BLaER1 (cell line): Measurements from ENCODE around the gene ALDH3B2.
"Not testable (repeated sequence)": the region's sequence is repeated elsewhere in the genome, so short reads cannot be mapped to it uniquely, and the experiment has no call there.

Experiments used
- H3K27ac ChIP-seq: shearing (Covaris generic); formaldehyde crosslinking; 2 replicates; pipeline ENCODE4 v1.8.1; 2022
- H3K27me3 ChIP-seq: shearing (Covaris generic); formaldehyde crosslinking; 2 replicates; pipeline ENCODE4 v1.8.1; 2022
- H3K36me3 ChIP-seq: shearing (Covaris generic); formaldehyde crosslinking; 2 replicates; pipeline ENCODE4 v1.8.1; 2022
- H3K4me1 ChIP-seq: shearing (Covaris generic); formaldehyde crosslinking; 2 replicates; pipeline ENCODE4 v1.8.1; 2022
- H3K4me2 ChIP-seq: shearing (Covaris generic); formaldehyde crosslinking; 2 replicates; pipeline ENCODE4 v1.8.1; 2022
- H3K4me3 ChIP-seq: shearing (Covaris generic); formaldehyde crosslinking; 2 replicates; pipeline ENCODE4 v1.8.1; 2022
- H3K9ac ChIP-seq: shearing (Covaris generic); formaldehyde crosslinking; 2 replicates; pipeline ENCODE4 v1.8.1; 2022
- H3K9me3 ChIP-seq: shearing (Covaris generic); formaldehyde crosslinking; 2 replicates; pipeline ENCODE4 v1.8.1; 2022
- H4K20me1 ChIP-seq: shearing (Covaris generic); formaldehyde crosslinking; 2 replicates; pipeline ENCODE4 v1.8.1; 2022
- Cebpa-rat ChIP-seq: shearing (Covaris generic); IDR thresholded peaks from 2 replicates; pipeline ENCODE4 v1.8.1; 2022

The ALDH3B2 gene

DNA sequence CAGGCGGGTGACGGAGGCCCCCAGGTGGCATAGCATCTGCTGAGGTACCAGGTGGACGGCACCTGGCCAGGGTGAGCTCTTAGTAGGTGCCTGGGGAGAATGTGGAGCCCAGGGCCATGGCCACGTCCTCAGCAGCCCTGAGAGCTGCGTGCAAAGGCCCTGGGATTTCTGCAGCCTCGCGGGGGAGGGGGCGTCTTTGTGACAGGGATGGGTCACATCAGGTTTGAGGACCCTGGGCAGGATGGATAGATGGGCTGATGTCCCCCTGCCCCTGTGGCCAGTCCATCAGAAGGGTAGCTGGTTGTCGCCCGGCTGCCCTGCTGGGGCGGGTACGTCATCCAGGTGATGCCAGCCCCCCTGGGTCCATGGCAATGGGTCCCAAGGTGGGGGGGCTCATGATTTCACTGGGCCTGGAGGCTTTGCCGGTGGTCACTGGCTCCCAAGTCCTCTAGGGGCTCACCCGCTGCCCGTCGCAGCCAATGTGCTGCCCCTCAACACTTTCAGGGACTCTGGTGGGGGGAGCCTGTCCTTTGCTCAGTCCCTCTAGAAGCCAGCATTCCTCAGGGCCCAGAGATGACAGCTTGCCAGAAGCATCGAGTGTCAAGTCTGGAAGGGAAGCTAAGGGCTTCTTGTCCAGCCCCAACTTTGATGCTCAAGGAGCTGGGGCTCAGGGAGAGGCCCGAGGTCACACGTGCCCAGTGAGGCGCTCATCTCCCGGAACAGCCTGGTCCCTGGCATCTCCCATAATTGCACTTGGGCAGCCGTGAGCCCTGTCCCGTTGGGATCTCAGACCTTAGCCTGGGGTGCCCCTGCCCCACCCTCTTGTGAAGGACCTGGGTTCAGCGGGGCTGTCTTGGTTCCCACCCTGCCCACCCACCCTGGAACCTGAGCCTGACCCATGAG, 35.6 kb downstream of the ALDH3B2 start:
- no peak overlapping the region for H3K9ac ChIP-seq
- peaks cover 5% of the 10 kb centered on the region; the same call in 1 of the 2 replicates for H3K9me3 ChIP-seq
- no peak overlapping the region for H3K4me3 ChIP-seq
- TF ChIP-seq Cebpa-rat, result no peak
- no peak overlapping the region for H3K27ac ChIP-seq
- H3K4me2 ChIP-seq, result no peak overlapping the region
- 0 out of 2 replicates have a peak, but pooled peaks cover 5% of the 10 kb centered on the region for H3K4me1 ChIP-seq
- H3K36me3 ChIP-seq, result no peaks in the 10 kb centered on the region
- H4K20me1 ChIP-seq, result no peaks in the 10 kb centered on the region
- H3K27me3 ChIP-seq, result no peaks in the 10 kb centered on the region

GRCh38 chr11:67637441-67637840, 37.0 kb downstream of the ALDH3B2 start:
- not testable (repeated sequence) for H3K9ac ChIP-seq, H3K36me3 ChIP-seq, H3K4me3 ChIP-seq, H3K27ac ChIP-seq, H3K27me3 ChIP-seq, H3K4me2 ChIP-seq, H4K20me1 ChIP-seq, H3K4me1 ChIP-seq, H3K9me3 ChIP-seq

DNA sequence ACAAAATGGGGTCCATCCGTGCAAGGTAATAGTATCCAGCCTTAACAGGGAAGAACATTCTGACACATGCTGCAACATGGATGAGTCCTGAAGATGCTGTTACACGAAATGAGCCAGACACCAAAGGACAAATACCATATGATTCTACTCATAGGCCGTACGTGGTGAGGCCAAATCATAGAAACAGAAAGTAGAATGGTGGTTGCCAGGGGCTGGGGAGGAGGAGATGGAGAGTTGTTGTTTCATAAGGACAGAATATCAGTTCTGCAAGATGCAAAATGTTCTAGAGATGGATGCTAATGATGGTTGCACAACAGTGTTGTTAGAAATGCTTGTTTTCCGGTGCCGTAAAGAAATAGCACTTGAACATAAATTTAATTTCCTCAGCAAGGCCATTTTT, 37.5 kb downstream of the ALDH3B2 start:
- Histone ChIP-seq H3K4me1 (peaks cover 13% of the 10 kb centered on the region), H3K4me2 (no peak overlapping the region)

GRCh38 chr11:67635231-67635521, 39.2 kb downstream of the ALDH3B2 start:
- Histone ChIP-seq H3K4me2 (no peak overlapping the region), H3K4me3 (no peak overlapping the region), H3K4me1 (peaks cover 25% of the 10 kb centered on the region), H3K27ac (no peak overlapping the region), H3K27me3 (no peaks in the 10 kb centered on the region), H3K9ac (no peak overlapping the region), H4K20me1 (no peaks in the 10 kb centered on the region), H3K36me3 (no peaks in the 10 kb centered on the region), H3K9me3 (no peaks in the 10 kb centered on the region)
- no peak for TF ChIP-seq Cebpa-rat

More for the DNA sequence above, 37.5 kb downstream of the ALDH3B2 start:
- H3K36me3 ChIP-seq, result no peaks in the 10 kb centered on the region
- H3K27ac ChIP-seq, result no peak overlapping the region
- no peak overlapping the region for H3K4me3 ChIP-seq
- H3K9ac ChIP-seq, result no peak overlapping the region
- no peak for TF ChIP-seq Cebpa-rat
- no peaks in the 10 kb centered on the region for H3K9me3 ChIP-seq
- no peaks in the 10 kb centered on the region for H4K20me1 ChIP-seq
- H3K27me3 ChIP-seq, result no peaks in the 10 kb centered on the region

DNA sequence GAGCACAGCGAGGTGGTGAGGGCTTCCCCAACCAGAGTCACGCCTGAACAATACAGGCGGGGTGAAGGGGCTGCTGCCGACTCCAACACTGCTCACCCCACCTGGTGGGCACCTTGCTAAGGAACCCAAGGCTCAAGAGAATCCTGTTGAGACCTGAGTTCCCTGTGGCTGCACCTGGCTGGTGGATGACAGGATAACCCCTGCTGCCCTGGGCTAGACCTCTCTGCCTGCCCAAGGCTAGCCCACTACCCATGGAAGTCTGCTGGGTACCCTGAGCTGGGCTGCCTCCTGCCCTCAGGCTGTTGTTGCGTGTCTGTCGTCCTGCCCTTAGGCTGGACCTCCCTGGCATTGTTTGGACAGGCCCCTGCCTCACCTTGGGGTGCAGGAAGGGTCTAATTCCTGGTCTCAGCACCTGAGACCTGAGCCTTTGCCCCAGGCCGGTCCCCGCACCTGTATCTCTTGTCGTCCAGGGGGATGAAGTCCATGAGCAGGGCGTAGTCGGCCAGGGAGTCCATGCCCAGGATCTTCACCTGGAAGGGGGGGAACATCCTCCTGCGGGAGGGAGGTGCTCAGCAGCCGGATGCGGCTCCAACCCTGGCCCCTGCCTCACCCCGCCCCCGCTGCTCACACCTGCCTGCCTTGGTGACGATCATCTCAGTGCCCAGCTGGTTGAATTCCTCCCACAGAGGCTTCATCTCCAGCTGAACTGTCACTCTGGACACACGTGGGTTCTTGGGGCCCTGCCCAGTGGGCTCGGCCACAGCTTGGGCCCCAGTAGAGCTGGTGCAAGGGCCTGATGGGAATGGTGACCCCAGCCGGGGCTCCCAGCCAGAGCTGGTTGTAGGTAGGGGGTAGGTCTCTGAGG, 39.8 kb downstream of the ALDH3B2 start:
- Histone ChIP-seq H4K20me1 (no peaks in the 10 kb centered on the region), H3K27ac (no peak overlapping the region), H3K27me3 (no peaks in the 10 kb centered on the region), H3K36me3 (no peaks in the 10 kb centered on the region), H3K4me3 (no peak overlapping the region), H3K4me2 (no peak overlapping the region), H3K9me3 (no peaks in the 10 kb centered on the region), H3K9ac (no peak overlapping the region), H3K4me1 (peaks cover 25% of the 10 kb centered on the region)
- TF ChIP-seq Cebpa-rat, result no peak

GRCh38 chr11:67633758-67634365, 40.6 kb downstream of the ALDH3B2 start:
- no peak overlapping the region for H3K4me3 ChIP-seq
- H3K9me3 ChIP-seq, result no peaks in the 10 kb centered on the region
- H3K9ac ChIP-seq, result no peak overlapping the region
- H4K20me1 ChIP-seq, result no peaks in the 10 kb centered on the region
- no peak for TF ChIP-seq Cebpa-rat
- H3K4me2 ChIP-seq, result no peak overlapping the region
- H3K4me1 ChIP-seq, result peaks cover 32% of the 10 kb centered on the region
- no peaks in the 10 kb centered on the region for H3K36me3 ChIP-seq
- no peak overlapping the region for H3K27ac ChIP-seq
- no peaks in the 10 kb centered on the region for H3K27me3 ChIP-seq

DNA sequence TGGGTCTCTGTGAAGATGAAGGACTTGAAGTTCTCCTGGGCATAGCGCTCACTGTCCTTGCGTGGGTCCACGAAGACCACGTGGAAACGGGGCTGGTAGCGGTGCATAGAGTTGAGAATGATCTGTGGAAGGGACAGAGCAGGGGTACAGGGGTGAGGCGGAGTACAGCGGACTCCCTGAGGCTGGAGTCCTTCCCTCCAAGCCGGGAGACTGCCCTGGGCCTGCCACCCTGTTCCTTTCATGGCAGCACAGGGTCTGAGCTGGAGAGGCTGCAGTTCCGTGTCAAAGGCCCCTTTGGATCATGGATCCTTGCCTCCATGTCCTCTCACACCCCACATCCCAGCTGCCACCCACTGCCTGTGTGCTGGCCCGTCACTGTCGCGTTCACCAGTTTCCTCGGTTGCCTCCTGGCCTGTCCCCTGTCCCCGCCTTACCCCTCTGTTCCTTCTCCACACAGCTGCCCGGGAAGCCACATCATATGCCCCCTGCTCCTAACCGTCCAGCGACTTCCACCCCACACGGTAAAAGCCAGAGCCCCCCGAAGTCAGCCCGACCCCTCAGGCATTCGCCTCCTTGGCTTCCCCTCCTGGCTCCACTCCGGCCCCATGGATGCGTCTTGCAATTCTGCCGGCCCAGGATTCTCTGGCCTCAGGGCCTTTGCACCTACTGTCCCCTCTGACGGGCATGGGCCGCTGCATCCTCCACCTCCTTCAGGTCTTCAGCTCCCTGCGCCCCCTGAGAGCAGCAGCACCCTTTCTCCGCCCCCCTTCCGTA, 41.3 kb downstream of the ALDH3B2 start:
- TF ChIP-seq Cebpa-rat, result no peak
- Histone ChIP-seq H3K27ac (peak overlapping the region; percentile 22; the same call in 1 of the 2 replicates), H3K4me3 (no peak overlapping the region), H3K36me3 (no peaks in the 10 kb centered on the region), H3K4me2 (peak overlapping the region; percentile 34), H3K4me1 (peaks cover 37% of the 10 kb centered on the region), H3K27me3 (no peaks in the 10 kb centered on the region), H3K9ac (0 out of 2 replicates have a peak overlapping the region, but pooled peaks have one; percentile 41), H3K9me3 (no peaks in the 10 kb centered on the region), H4K20me1 (no peaks in the 10 kb centered on the region)

DNA sequence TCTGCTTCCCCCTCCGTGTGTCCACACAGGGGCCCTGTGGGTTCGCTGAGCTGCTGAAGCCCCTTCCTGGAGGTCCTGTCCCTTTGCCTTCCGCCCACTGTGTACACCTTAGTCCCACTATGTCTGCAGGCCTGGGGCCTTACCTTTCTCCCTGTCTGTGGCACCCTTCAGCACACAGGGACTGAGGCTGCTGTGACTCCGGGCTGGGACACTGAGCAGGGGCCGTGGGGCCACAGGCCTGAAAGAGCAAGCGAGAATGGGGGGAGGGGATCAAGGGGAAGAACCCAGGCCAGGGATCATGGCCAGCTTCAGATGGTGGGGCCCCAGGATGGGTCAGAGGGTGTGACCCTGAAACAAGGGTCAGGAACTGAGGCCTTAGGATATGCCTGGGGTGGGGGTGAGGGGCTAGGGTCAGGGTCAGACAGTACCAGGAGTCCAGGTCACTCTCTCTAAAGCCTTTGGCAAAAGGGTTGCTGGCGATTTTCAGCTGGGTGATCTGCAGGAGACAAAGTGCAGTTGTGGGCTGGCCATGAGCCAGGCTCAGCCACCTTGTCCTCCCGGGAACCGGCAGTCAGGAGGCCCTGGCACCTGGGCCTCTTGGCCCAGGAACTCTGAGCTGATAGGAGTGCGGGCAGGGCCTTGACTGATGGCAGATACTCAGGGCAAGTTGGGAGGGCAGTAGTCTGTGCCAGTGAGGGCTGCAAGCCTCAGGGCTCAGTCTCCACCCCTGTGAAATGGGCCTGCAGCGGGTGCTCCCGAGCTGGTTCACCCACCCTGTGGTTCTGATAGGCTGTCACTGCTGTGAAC, 42.0 kb downstream of the ALDH3B2 start:
- Histone ChIP-seq H3K4me3 (no peak overlapping the region), H3K4me2 (peak overlapping the region; percentile 34), H4K20me1 (no peaks in the 10 kb centered on the region), H3K9ac (peak overlapping the region; percentile 41; the same call in 1 of the 2 replicates), H3K36me3 (no peaks in the 10 kb centered on the region), H3K27ac (peak overlapping the region; percentile 22; the same call in 1 of the 2 replicates), H3K4me1 (peaks cover 37% of the 10 kb centered on the region), H3K27me3 (no peaks in the 10 kb centered on the region), H3K9me3 (no peaks in the 10 kb centered on the region)
- TF ChIP-seq Cebpa-rat, result no peak

DNA sequence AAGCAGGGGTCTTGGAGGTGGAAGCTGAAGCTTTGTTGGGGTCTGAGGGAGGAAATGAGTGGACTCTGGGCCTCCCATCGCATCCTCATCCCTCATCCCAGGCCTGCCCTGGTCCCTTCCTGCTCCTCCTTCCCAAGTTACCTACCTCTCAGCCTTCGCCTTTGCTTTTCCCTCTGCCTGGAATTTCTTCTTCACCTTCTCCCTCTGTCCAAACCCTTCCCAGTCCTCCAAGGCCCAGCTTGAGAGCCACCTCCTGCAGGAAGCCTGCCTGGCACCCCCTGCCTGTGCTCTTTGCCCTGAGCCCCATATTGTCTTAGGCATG, 42.6 kb downstream of the ALDH3B2 start:
- Histone ChIP-seq H4K20me1 (no peaks in the 10 kb centered on the region), H3K36me3 (no peaks in the 10 kb centered on the region), H3K4me1 (peaks cover 37% of the 10 kb centered on the region), H3K4me2 (peak overlapping the region; percentile 34; the same call in 1 of the 2 replicates), H3K27me3 (no peaks in the 10 kb centered on the region), H3K9me3 (no peaks in the 10 kb centered on the region), H3K4me3 (no peak overlapping the region), H3K9ac (no peak overlapping the region), H3K27ac (0 out of 2 replicates have a peak overlapping the region, but pooled peaks have one; percentile 22)
- no peak for TF ChIP-seq Cebpa-rat
